Ureter (tissue), 1 donor: ENCODE results near the gene PTCHD1. TPM values are rescaled to one million over a fixed set of nuclear protein-coding genes. Genes with fewer than 3 reads are reported as not detected.

Experiments
- DNase-seq: peaks from one replicate; pipeline ENCODE4 v3.0.0-alpha.2; 2020; ENCODE audit warnings: low spot score
- total RNA-seq: library from RNA; stranded (reverse); gene quantifications from one replicate; pipeline ENCODE4 v1.2.4, GENCODE V29; 2023
- donor health status: DM: yes; HTN: yes; CAD: no.

PTCHD1 gene
- total RNA-seq, 1 donor from 2014 or later = 4.8 TPM

- no peak for DNase-seq
These were observed 21.5 kb downstream of the PTCHD1 start for GRCh38 chrX:23356189-23356588.

- no peak for DNase-seq
These were observed 29.8 kb downstream of the PTCHD1 start for GRCh38 chrX:23364416-23364815.

- DNase-seq = no peak
These were observed 30.9 kb downstream of the PTCHD1 start for GRCh38 chrX:23365541-23365940.

GRCh38 chrX:23366914-23367313, 32.3 kb downstream of the PTCHD1 start:
- no peak for DNase-seq

- no peak for DNase-seq
These were observed 34.4 kb downstream of the PTCHD1 start for GRCh38 chrX:23369027-23369426.

GRCh38 chrX:23372220-23372902, 37.7 kb downstream of the PTCHD1 start:
- DNase-seq = no peak

GRCh38 chrX:23373129-23373804, 38.6 kb downstream of the PTCHD1 start:
- DNase-seq = no peak

GRCh38 chrX:23374291-23374690, 39.6 kb downstream of the PTCHD1 start:
- no peak for DNase-seq

GRCh38 chrX:23376581-23376980, 41.9 kb downstream of the PTCHD1 start:
- no peak for DNase-seq

GRCh38 chrX:23380581-23380980, 45.9 kb downstream of the PTCHD1 start:
- no peak for DNase-seq

GRCh38 chrX:23381099-23382087, 46.7 kb downstream of the PTCHD1 start:
- no peak for DNase-seq

GRCh38 chrX:23382572-23382971, 47.9 kb downstream of the PTCHD1 start:
- DNase-seq = no peak

GRCh38 chrX:23383411-23383810, 48.8 kb downstream of the PTCHD1 start:
- DNase-seq = no peak

- DNase-seq = no peak
These were observed 50.6 kb downstream of the PTCHD1 start for GRCh38 chrX:23385242-23385641.

- DNase-seq = no peak
These were observed 51.6 kb downstream of the PTCHD1 start for GRCh38 chrX:23386260-23386659.

GRCh38 chrX:23386726-23387125, 52.1 kb downstream of the PTCHD1 start:
- no peak for DNase-seq

- DNase-seq = no peak
These were observed 53.0 kb downstream of the PTCHD1 start for GRCh38 chrX:23387550-23388184.

- DNase-seq = no peak
These were observed 54.6 kb downstream of the PTCHD1 start for GRCh38 chrX:23389196-23389792.

- no peak for DNase-seq
These were observed 56.3 kb downstream of the PTCHD1 start for GRCh38 chrX:23390979-23391378.

- DNase-seq = no peak
These were observed 57.5 kb downstream of the PTCHD1 start for GRCh38 chrX:23392195-23392594.

- no peak for DNase-seq
These were observed 59.8 kb downstream of the PTCHD1 start for GRCh38 chrX:23394421-23394820.
